ENCODE data around the gene DDX1.

DDX1 gene

GRCh38 chr2:15647622-15648590 lies 56.2 kb downstream of the DDX1 start:
- TF ChIP-seq POU2F2 (IDR thresholded peaks at IDR 0.05; ENCODE audit: low read depth, low read length) = no peak
- no peak for TF ChIP-seq SPI1 (IDR thresholded peaks at IDR 0.05; ENCODE audit: low read depth, low read length)
- TF ChIP-seq POLR2A (IDR thresholded peaks at IDR 0.05; ENCODE audit: low read depth, low read length) = no peak
- TF ChIP-seq PAX5 (IDR thresholded peaks at IDR 0.05; ENCODE audit: insufficient read depth, low read length, severe bottlenecking) = no peak
- no peak for TF ChIP-seq POLR2AphosphoS5 (IDR thresholded peaks at IDR 0.05; ENCODE audit: low read depth, low read length)
- TF ChIP-seq TAF1 (IDR thresholded peaks at IDR 0.05; ENCODE audit: low read depth, low read length) = no peak
- FAIRE-seq = no peak
- DNase-seq (ENCODE audit: insufficient read length, low spot score) = no peak

GRCh38 chr2:15648593-15649525 lies 57.2 kb downstream of the DDX1 start:
- no peak for TF ChIP-seq SPI1 (IDR thresholded peaks at IDR 0.05; ENCODE audit: low read depth, low read length)
- no peak for TF ChIP-seq TAF1 (IDR thresholded peaks at IDR 0.05; ENCODE audit: low read depth, low read length)
- no peak for TF ChIP-seq POLR2A (IDR thresholded peaks at IDR 0.05; ENCODE audit: low read depth, low read length)
- DNase-seq (ENCODE audit: insufficient read length, low spot score) (no peak), FAIRE-seq (no peak)

GRCh38 chr2:15649561-15650255 lies 58.0 kb downstream of the DDX1 start:
- TF ChIP-seq SPI1 (IDR thresholded peaks at IDR 0.05; ENCODE audit: low read depth, low read length) (no peak), PAX5 (IDR thresholded peaks at IDR 0.05; ENCODE audit: insufficient read depth, low read length, severe bottlenecking) (no peak), POLR2A (IDR thresholded peaks at IDR 0.05; ENCODE audit: low read depth, low read length) (no peak), POU2F2 (IDR thresholded peaks at IDR 0.05; ENCODE audit: low read depth, low read length) (no peak), POLR2AphosphoS5 (IDR thresholded peaks at IDR 0.05; ENCODE audit: low read depth, low read length) (no peak), TAF1 (IDR thresholded peaks at IDR 0.05; ENCODE audit: low read depth, low read length) (no peak)
- DNase-seq (ENCODE audit: insufficient read length, low spot score) (no peak), FAIRE-seq (no peak)

GRCh38 chr2:15650616-15651366 lies 59.1 kb downstream of the DDX1 start:
- DNase-seq (ENCODE audit: insufficient read length, low spot score) (no peak), FAIRE-seq (no peak)
- TF ChIP-seq SPI1 (IDR thresholded peaks at IDR 0.05; ENCODE audit: low read depth, low read length) (no peak), POU2F2 (IDR thresholded peaks at IDR 0.05; ENCODE audit: low read depth, low read length) (no peak), TAF1 (IDR thresholded peaks at IDR 0.05; ENCODE audit: low read depth, low read length) (no peak)

- DNase-seq (ENCODE audit: insufficient read length, low spot score) (no peak), FAIRE-seq (no peak)
- TF ChIP-seq PAX5 (IDR thresholded peaks at IDR 0.05; ENCODE audit: insufficient read depth, low read length, severe bottlenecking) (no peak), POLR2A (IDR thresholded peaks at IDR 0.05; ENCODE audit: low read depth, low read length) (no peak), SPI1 (IDR thresholded peaks at IDR 0.05; ENCODE audit: low read depth, low read length) (no peak), TAF1 (IDR thresholded peaks at IDR 0.05; ENCODE audit: low read depth, low read length) (no peak), POLR2AphosphoS5 (IDR thresholded peaks at IDR 0.05; ENCODE audit: low read depth, low read length) (no peak), POU2F2 (IDR thresholded peaks at IDR 0.05; ENCODE audit: low read depth, low read length) (no peak)
These were observed 59.7 kb downstream of the DDX1 start for GRCh38 chr2:15651367-15651727.

- DNase-seq (ENCODE audit: insufficient read length, low spot score) = no peak
- no peak for TF ChIP-seq SPI1 (IDR thresholded peaks at IDR 0.05; ENCODE audit: low read depth, low read length)
- TF ChIP-seq POLR2A (IDR thresholded peaks at IDR 0.05; ENCODE audit: low read depth, low read length) = no peak
- no peak for TF ChIP-seq POLR2AphosphoS5 (IDR thresholded peaks at IDR 0.05; ENCODE audit: low read depth, low read length)
- TF ChIP-seq TAF1 (IDR thresholded peaks at IDR 0.05; ENCODE audit: low read depth, low read length) = no peak
- no peak for TF ChIP-seq POU2F2 (IDR thresholded peaks at IDR 0.05; ENCODE audit: low read depth, low read length)
- TF ChIP-seq PAX5 (IDR thresholded peaks at IDR 0.05; ENCODE audit: insufficient read depth, low read length, severe bottlenecking) = no peak
- no peak for FAIRE-seq
These were observed 60.6 kb downstream of the DDX1 start for GRCh38 chr2:15652252-15652651.

- DNase-seq (ENCODE audit: insufficient read length, low spot score) (no peak), FAIRE-seq (no peak)
- TF ChIP-seq POLR2AphosphoS5 (IDR thresholded peaks at IDR 0.05; ENCODE audit: low read depth, low read length) (no peak), PAX5 (IDR thresholded peaks at IDR 0.05; ENCODE audit: insufficient read depth, low read length, severe bottlenecking) (no peak), POLR2A (IDR thresholded peaks at IDR 0.05; ENCODE audit: low read depth, low read length) (no peak), SPI1 (IDR thresholded peaks at IDR 0.05; ENCODE audit: low read depth, low read length) (no peak), POU2F2 (IDR thresholded peaks at IDR 0.05; ENCODE audit: low read depth, low read length) (no peak), TAF1 (IDR thresholded peaks at IDR 0.05; ENCODE audit: low read depth, low read length) (no peak)
These were observed 61.1 kb downstream of the DDX1 start for GRCh38 chr2:15652801-15653200.

GRCh38 chr2:15653806-15654726 lies 62.4 kb downstream of the DDX1 start:
- FAIRE-seq = no peak
- TF ChIP-seq PAX5 (IDR thresholded peaks at IDR 0.05; ENCODE audit: insufficient read depth, low read length, severe bottlenecking) (no peak), POLR2AphosphoS5 (IDR thresholded peaks at IDR 0.05; ENCODE audit: low read depth, low read length) (no peak), TAF1 (IDR thresholded peaks at IDR 0.05; ENCODE audit: low read depth, low read length) (no peak), SPI1 (IDR thresholded peaks at IDR 0.05; ENCODE audit: low read depth, low read length) (no peak), POLR2A (IDR thresholded peaks at IDR 0.05; ENCODE audit: low read depth, low read length) (no peak), POU2F2 (IDR thresholded peaks at IDR 0.05; ENCODE audit: low read depth, low read length) (no peak)
- no peak for DNase-seq (ENCODE audit: insufficient read length, low spot score)
